ENCODE data around the gene C3orf18.
"Not testable (repeated sequence)": the region's sequence is repeated elsewhere in the genome, so short reads cannot be mapped to it uniquely, and the experiment has no call there.

The C3orf18 gene

DNA sequence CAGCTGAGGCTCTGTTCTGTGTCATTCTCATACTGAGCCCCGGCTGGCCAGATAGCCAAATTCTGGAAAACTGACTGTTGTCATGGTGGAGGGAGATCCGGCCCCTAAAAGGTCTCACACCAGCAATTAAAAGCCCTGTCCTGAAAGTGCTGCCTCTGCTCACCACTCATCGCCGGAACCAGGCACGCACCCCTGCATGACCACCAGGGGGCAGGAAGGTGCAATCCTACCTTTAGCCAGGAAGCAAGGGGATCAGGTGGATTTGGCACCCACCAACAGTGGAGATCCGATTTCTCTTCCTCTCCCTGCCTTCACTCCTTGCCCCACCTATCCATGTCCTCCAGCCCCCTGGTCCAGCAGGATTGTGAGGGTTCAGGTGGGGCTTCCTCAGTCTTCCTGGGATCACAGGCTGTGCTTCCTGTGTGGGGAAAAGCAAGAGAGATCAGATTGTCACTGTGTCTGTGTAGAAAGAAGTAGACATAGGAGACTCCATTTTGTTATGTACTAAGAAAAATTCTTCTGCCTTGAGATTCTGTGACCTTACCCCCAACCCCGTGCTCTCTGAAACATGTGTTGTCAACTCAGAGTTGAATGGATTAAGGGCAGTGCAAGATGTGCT is 48.0 kb downstream of the C3orf18 start:
- DNase-seq, result peak; percentile 44

DNA sequence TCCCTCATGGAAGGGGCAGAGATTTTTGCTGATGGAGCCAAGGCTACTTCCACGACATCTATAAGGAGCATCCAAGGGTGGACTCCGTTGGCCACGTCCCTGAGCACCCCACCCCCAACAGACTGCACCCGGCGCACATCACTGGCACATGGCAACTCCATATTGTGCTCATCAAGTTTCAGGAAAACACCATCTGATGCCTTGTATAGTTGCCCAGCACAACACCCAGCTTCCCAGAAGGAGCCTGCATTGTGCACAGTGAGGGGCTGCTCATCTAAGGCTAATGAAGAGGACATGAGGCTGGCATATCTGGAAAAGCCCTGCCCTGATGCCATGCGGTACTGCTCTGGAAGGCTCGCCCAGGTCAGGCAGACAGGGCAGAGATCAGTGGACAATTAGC is 49.1 kb downstream of the C3orf18 start:
- DNase-seq, result peak; percentile 74

- DNase-seq, result peak; percentile 12
These were observed 49.8 kb downstream of the C3orf18 start for GRCh38 chr3:50517721-50518206.

DNA sequence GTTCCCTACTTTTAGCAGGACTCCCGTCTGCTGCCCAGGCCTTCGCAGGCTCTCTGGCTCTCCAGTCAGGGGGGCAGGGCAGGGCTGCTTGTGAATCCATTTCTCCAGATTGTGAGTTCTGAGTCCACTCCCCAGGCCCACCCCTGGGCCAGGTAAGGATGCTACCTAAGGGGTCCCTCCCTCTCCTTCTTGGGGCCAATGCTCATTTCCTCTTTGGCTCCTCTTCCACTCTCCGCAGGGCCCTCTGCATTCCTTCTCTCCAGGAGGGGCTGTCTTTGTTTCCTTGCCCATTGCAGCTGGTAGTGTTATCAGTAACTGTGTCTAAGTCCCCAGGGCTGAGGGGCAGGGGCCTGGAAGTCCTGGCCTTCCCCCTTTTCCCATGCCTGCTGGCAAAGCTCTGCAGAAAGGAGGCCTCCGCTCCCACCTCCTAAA is 51.1 kb downstream of the C3orf18 start:
- DNase-seq, result peak; percentile 74

DNA sequence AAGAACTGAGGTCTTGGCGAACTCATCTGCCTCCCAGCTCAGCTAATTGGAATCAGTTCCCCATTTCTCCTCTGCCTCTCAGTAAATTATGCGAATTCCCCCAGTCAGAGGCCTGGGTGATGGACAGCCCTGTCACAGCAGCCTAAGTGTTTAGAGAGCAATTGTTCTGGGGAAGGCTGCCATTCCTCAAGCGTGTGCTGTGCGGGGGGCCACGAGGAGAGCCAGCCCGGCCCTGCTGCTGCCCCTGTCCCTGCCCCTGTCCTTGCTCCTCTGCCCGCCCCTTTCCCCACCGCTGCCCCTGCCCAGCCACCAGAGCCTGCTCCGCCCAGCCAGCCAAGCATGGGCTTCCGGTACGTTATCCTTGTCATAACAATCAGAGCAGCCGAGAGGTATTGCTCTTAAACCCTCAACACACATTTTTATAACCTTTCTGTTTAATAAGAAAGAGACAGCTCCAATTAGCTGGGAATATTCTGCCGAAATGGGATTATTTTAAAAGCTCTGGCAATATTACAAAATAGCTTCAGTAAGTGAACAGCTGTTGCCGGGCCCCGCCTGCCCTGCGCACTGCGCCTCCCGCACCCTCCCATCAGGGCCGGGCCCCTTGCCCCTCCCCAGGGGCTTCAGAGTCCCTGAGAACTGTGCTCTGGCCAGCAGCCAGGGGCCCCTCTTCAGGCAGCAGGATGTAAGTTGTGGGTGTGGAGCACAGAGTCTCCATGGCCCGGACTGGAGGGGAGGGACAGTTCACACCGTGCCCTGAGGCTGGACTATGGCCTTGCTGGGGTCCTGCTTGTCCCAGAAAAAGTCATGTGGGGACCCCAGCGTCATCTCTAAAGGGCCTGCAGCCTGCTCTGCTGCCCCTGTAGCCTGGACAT is 51.7 kb downstream of the C3orf18 start:
- peak; percentile 87 for DNase-seq

GRCh38 chr3:50512908-50513307 is 54.6 kb downstream of the C3orf18 start:
- DNase-seq, result not testable (repeated sequence)

- peak; percentile 6 for DNase-seq
These were observed 55.4 kb downstream of the C3orf18 start for GRCh38 chr3:50512131-50512530.

GRCh38 chr3:50510325-50510724 is 57.2 kb downstream of the C3orf18 start:
- no peak for DNase-seq

DNA sequence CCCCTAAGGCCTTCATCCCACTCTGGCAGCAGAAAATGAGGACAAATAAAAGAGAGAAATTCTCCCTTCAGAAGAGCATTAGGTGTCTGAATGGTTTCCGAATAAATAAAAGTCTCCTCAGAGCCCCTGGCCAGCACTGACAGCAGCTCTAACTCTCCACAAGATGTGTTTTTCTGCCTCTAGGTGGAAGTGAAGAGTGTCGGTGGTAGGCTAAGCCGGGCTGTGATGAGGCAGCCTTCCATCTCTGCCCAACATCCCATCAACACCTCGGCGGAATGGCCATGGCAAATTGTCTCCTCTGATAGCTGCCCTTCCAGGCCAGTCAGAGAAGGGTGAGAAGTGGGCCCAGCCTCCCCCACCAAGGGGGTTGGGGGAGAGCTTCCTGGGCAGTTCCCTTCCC is 57.8 kb downstream of the C3orf18 start:
- no peak for DNase-seq

GRCh38 chr3:50508821-50509220 is 58.7 kb downstream of the C3orf18 start:
- no peak for DNase-seq
